GM19239 (cell line): Measurements from ENCODE around the gene PGM1.

Source experiments
- DNase-seq: peaks from one replicate; pipeline ENCODE4 v3.0.0; 2011; ENCODE audit warnings: low spot score; ENCODE audit not compliant: insufficient read length
- FAIRE-seq: peaks from 2 replicates; lab custom pipeline; 2011; peaks lifted over from hg19 to GRCh38; lab: Jason Lieb, UNC

PGM1 gene

DNA sequence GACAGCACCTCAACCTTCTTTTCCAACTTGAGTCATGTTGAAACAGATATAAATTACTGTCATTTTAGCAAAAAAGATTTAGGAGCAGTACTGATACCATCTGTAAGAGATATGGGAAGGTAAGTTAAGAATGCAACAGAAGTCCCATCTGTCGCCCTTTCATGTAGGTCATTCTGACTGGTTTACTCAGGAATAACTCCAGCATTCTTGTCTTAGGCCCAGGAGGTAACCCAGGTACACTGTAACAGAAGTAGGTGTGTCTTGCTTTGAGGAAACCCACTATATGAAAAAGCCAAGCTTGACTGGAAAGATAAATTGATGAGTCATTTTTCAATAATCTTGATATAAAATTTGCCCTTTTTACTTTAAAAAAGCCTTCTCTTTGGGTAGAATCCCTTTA lies 35.4 kb downstream of the PGM1 start:
- no peak for FAIRE-seq

DNA sequence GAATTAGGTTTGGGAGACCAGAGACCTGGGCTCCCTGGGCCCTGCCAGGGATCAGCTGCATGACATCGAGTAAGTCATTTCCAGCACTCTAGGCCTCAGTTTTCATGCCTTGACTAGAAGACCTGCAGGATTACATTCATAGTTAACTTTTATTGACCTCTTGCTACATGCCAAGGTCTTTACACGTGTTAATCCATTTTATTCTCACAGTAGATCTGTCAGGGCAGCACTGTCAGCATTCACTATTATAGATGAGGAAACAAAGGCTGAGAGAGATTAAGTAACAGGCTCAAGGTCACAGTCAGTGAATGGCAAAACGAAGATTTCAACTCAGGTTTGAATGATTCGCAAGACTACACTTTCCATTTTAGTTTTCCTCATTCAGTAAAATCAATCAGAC lies 37.0 kb downstream of the PGM1 start:
- DNase-seq (no peak), FAIRE-seq (no peak)

More for the DNA sequence above, 35.4 kb downstream of the PGM1 start:
- DNase-seq = no peak

DNA sequence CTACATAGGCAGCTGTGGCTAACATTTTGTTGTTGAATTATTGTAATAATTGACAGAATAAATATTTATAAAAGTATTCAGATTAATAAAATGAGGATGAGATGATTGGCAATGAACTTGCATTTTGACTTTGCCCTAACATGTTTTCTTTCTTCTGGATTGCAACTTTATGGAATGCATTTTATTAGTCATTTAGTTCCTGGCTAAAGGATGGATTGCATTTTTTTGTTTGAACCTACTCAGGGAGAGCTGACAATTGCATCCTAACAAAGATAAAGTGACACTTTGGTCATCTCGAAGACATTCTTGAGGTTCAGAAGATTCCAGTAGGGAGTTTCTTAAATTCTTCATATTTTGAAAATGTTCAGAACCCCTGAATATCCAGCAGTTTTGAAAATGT lies 37.5 kb downstream of the PGM1 start:
- no peak for DNase-seq
- no peak for FAIRE-seq

DNA sequence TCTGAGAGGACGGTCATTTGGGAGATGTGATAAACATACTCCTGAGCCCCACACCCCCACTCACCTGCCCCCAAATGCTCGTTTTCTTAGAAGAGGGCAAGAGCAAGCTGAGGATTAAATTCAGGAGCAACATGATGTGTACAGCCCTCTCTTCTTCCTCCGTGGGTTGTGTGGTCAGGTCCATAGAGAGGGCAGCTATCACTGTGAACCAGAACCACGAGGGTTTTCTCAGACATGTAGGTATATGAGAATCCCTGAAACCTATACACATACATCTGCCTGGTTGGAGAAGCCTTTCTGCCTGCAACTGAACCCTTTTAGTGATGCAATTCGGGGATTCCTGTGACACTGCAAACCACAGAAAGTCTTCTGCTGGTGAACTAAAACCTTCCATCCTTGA lies 38.9 kb downstream of the PGM1 start:
- DNase-seq = no peak
- no peak for FAIRE-seq

DNA sequence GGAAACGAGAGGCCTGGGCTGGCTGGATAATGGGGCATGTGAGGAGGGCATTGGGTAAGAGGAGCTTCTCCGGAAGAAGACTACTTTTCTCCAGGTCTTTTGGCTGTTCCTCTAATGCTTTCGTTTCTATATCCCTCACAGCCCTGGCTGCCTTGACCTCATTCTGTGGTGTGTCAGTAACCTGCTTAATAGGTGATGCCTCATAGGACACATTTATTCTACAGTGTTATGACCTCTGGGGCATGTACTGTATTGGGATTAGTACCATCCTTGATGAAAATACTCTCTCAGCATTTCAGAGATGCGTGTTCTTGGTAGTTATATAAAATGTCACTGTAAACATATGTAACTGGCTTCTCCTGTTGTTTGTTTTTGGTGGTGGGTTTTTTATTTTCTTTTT lies 40.1 kb downstream of the PGM1 start:
- DNase-seq (no peak), FAIRE-seq (no peak)

DNA sequence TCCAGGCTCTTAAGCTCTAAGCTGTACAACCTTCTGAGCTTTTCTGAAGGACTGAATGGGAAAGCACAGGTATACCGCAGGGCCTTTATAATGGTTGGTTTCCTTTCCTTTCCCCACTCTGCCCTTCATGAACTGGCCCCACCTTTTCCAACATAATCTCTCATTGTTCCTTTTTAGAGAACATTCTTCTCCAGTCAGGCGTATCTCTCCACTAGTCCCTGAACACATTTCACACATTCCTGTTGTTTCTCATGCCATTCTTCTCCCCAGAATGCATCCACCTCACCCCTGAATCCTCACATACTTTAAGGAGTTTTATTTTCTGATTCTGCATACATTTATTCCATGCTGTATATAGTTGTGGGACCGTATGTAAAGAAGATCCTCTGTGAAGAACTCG lies 41.3 kb downstream of the PGM1 start:
- FAIRE-seq (no peak), DNase-seq (no peak)

DNA sequence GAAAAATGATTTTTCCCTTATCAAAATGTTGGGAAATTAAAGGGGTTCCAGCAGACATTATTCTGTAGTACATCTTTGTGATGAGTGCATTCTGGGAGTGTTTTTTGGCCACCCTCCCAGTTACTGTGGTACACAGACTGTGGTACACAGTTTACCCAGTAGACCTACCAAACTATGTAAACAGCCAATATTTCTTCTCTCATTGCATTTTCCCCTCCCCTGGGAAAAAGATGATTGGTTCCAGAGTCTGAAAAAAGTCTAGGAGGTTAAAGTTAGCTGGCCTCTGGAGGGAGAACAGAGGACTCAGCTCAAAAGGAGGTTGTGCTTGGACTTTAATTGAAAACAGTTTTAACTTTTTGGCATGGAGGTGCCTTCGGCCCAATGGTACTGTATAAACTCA lies 42.5 kb downstream of the PGM1 start:
- FAIRE-seq = no peak
- no peak for DNase-seq

DNA sequence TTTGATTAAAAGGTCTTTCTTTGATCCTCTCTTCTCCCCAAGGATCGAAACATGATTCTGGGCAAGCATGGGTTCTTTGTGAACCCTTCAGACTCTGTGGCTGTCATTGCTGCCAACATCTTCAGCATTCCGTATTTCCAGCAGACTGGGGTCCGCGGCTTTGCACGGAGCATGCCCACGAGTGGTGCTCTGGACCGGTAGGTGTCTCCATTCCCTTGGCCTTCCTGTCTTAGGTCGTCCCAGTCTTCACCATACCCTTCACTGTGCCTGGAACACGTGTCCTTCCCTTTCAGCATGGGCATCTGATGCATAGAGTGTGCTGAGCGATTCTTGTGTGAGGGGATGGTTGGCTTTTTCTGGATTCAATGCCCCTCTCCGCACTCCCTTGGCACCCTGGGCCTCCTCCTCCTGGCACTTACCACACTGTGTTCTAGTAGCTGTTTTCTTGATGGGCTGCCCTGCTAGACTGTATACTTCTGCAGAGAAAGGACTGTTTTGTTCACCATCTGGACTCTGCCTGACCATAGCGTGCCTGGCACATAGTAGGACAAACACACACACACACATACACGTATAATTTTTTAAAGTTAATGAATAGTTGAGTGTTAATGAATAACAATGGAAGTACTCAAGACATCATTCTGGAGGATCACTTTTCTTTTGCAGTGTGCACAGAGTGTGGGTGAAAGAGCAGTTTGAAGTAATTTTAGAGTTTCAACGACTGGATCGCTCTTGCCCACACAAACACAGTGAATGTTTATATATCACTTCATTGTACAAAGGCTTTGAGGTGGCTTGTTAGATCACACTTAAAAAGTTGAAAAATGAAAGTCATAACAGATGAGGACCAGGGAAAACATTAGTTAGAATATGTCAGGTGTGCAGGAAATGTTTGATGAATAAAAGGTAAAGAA lies 43.2 kb downstream of the PGM1 start:
- no peak for DNase-seq
- no peak for FAIRE-seq

DNA sequence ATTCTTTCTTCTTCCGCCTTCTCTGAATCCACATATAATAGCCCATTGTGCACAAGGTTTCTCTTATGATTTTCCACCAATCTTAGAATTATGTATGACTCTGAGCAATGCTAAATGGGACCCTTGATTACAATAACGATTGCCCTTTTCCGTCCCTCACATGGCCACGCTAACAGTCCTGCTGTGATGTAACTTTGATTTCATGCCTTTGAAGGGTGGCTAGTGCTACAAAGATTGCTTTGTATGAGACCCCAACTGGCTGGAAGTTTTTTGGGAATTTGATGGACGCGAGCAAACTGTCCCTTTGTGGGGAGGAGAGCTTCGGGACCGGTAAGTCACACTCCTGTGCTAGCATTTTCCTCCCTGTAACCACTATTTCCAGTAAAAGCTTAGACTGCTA lies 45.3 kb downstream of the PGM1 start:
- no peak for FAIRE-seq

DNA sequence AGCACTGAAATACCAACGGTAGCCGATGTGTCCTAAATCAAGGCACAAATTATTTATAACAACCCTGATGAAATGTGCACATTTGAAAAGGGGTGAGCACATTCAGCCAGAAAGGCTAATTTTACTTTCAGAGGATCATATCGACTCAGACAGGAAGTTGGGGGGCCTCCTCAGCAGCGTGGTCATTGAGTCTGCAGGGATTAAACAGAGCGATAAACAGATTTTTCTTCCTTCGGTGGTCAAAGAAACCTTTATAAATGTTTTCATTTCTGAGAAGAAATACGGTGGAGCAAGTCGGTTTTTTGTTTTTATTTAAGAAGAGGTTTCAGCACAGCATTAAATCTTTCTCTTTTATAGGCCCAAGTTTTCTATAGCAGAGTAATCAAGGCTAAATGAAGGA lies 45.7 kb downstream of the PGM1 start:
- FAIRE-seq (no peak), DNase-seq (no peak)

More for the DNA sequence above, 45.3 kb downstream of the PGM1 start:
- no peak for DNase-seq

DNA sequence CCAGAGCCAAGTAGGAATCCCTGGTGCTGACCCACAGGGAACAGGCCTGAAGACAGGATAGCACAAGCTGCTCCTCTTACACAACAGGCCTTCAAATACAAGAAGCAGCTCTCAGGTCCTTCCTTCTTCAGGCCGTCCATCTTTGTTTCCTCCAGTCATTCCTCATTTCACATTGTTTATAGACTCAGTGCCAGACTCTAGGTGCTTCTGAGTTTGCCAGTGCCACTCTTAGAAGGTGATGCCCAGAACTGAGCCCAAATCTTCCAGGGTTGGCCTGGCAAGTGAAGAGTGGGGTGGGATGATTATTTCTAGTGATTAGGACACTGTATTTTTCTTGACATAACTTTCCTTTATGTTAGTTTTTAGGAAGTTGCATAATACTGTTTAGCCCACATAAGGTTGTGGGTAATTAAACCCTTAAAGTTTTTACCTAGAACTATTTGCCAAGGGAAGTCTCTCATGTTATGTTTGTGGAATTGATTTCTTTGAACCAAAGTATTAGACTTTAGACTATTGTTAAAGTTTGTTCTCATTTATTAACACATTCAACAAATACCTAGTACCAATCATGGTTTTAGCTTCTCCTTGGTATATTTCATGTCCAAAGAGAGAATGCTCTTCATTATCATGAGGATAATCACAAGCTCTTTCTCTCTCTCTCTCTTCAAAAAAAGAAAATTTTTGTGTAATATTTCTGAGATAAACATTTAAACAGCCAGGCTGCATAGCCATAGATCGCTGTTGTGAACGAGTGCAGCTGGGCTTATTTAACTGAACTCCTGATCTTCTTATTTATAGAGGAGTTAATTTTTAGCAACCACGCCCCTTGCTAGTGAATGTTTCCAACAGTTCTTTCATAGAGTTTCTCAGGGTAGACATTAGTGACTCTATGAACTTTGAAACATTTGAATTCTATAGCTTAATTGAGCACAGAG lies 47.7 kb downstream of the PGM1 start:
- no peak for DNase-seq
- FAIRE-seq = no peak

DNA sequence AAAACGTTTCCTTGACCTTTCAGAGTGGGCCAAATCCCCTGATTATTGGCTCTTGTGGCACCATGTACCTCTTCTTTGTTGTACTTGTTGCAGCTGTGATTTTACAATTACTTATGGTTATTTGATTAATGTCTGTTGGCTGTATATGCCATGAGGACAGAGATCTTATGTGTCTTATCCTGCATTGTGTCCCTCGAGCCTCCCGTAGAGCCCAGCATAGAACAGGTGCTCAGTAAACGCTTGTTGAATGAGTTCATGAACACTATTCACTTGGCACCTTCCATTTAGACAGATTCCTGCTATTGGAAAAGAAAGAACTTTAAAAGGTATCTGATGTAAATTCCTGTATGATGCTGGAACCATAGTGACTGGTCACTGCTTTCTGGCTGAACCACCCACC lies 48.4 kb downstream of the PGM1 start:
- DNase-seq (no peak), FAIRE-seq (no peak)

DNA sequence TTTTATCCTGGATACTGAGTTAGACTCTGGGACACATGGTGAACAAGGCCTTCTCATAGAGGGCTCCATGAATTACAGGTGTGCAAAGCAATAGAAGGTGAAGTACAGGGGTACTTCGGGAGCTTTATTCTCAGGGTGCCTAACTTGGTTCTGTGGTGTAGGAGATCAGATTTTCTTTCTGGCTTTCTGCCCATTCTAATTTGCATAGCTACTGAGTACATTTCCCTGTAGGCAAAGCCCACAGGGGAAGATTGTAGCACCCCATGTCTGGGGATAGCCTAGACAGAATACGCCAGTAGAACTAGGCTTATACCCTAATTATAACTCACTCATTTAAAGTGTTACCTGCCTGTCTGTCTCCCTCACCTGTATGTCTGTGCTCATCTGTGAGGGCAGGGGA lies 49.7 kb downstream of the PGM1 start:
- FAIRE-seq = no peak

DNA sequence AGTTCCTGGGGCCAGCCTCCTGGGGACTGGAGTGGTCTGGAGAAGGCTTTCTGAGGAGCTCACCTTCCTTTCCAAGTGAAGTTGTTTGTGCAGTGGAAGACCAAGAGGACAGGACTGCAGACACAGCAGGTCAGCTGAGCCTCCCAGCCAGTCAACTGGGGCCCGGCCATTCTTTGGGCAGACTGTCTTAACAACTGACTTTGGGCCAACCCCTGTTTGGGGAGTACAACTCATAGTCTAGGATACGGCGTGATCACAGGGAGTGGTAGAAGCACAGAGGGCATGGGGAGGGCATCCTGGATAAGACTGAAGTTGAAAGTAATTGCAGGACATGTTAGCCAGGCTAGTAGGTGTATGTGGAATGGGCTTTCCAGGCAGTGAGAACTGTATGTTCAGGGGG lies 50.3 kb downstream of the PGM1 start:
- DNase-seq (no peak), FAIRE-seq (no peak)

More for the DNA sequence above, 49.7 kb downstream of the PGM1 start:
- no peak for DNase-seq

DNA sequence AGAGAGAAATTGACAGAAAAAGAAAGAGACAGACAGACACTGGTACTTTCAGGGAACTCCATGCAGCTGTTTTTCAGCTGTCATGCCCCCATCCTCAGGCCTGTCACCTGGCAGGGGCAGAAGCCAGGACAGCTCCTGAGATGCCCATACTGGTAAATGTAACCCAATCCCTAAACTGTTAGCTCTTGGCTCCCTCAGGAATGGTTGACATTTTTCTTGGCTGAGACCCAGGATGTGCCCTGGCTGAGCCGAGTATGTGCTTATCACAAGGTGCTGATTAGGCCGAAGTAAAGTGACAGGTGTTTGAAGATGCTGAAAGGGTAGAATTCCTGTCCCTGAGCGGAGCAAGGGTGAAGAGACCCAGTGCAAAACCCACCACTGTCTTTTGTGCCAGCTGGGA lies 50.7 kb downstream of the PGM1 start:
- no peak for FAIRE-seq
- DNase-seq = no peak

DNA sequence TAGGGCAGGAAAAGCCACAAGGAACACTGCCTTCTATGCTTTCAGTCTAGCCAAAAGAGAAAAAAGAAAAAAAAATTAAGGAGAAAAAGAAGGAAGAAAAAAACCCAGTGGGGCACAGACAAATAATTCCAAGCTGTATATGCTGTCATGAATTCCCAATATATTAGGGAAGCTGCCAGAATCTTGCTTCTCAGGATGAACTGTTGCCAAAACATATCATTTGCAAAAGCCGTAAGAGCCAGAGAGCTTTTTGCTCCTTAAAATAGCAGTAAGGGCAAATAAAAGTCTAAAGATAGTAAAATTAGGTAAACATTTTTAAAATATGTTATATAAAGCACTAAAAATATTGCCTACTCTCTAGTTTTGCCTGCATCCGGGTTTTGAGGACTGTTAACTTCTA lies 52.1 kb downstream of the PGM1 start:
- FAIRE-seq = no peak
- DNase-seq = no peak

DNA sequence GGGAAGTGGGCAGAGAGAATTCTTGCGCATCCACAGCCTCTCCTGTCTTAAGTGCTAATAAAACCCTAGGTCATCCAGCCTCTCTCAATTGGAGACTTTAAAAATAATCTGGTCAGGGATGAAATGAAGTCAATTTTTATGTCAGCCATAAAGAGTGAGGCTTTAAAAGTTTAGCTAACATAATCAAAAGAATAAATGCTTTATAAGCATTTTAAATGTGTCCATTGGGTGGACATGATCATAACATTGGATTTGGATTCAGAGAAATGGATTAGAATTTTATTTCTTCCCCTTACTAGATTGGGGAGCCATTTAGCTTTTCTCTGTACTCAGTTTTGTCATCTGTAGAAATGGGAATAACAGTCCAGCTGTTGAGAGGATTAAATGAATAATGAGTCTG lies 55.5 kb downstream of the PGM1 start:
- no peak for FAIRE-seq
- DNase-seq = no peak

DNA sequence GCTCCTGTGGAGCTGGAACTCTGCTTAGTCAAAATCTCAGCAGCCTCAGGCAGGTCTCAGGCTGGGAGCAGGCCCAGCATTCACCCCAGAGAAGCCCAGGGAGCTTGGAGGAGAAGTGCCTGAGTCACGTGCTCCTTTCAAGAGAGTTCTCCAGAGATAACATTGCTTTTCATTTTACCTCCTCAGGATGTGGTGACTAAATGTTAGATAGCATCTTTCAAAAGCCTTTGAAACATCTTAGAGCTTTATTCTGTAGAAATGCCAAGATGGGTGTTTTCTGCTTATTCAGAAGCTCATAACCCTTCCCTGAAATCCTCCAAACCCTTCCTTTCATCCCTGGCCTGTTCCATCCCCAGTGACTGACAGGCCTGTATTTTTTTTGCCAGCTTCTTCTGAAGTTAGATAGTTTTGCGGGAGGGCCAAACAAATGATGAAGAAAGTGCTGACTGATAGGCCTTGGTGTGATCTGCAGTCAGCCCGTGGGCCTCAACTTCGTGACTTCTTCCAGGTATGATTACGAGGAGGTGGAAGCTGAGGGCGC lies 58.0 kb downstream of the PGM1 start:
- no peak for DNase-seq
- FAIRE-seq = no peak

DNA sequence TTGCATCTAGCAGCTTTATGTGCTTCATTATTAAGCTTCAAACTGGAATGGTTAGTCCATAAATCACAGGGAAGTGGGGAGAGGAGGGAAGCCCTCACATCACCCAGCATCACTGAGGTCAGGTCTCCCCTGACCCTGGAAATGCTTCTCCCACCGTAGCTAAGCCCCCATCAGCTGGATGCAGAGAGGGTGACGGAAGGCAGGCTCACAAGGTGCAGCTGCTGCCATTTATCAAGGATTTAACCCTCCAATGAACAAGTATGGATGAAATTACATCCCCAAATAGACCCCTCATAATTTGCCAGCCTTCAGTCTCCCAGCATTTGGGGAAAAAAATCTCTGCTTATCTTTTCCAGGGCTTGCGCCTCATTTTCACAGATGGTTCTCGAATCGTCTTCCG lies 60.8 kb downstream of the PGM1 start:
- FAIRE-seq = no peak
- no peak for DNase-seq

DNA sequence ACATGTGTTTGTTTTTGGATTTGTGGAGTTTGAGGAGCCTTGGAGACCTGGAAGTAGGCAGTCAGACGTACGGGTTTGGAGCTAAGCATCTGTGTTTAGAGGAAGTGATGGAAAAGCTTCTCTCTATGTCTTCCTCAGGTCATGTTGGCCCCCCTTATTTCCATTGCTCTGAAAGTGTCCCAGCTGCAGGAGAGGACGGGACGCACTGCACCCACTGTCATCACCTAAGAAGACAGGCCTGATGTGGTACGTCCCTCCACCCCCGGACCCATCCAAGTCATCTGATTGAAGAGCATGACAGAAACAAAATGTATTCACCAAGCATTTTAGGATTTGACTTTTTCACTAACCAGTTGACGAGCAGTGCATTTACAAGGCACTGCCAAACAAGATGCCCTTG lies 66.2 kb downstream of the PGM1 start:
- FAIRE-seq = no peak
- no peak for DNase-seq
